H9 (cell line): ENCODE results near the gene CNTF. TPM values are rescaled to one million over a fixed set of nuclear protein-coding genes. Genes with fewer than 3 reads are reported as not detected.

Experiments
- DNase-seq: peaks from one replicate; pipeline ENCODE4 v3.0.0-alpha.2; 2017
- H2AFZ ChIP-seq: one replicate; pipeline ENCODE4 v1.6.1; 2013; ENCODE audit warnings: mild to moderate bottlenecking, low read length, control low read depth, moderate library complexity
- H2AK5ac ChIP-seq: 2 replicates; pipeline ENCODE4 v1.6.1; 2013; ENCODE audit warnings: low read length, control low read depth, mixed read lengths; ENCODE audit not compliant: insufficient read length
- H2BK120ac ChIP-seq: one replicate; pipeline ENCODE4 v1.6.1; 2013; ENCODE audit warnings: low read depth, mild to moderate bottlenecking, low read length, control low read depth, inconsistent platforms; ENCODE audit not compliant: poor library complexity, severe bottlenecking
- H2BK12ac ChIP-seq: 2 replicates; pipeline ENCODE4 v1.6.1; 2013; ENCODE audit warnings: low read length, control low read depth, mixed read lengths, low read depth; ENCODE audit not compliant: insufficient read length
- H2BK15ac ChIP-seq: 2 replicates; pipeline ENCODE4 v1.6.1; 2013; ENCODE audit warnings: low read depth, low read length, control low read depth
- H2BK20ac ChIP-seq: one replicate; pipeline ENCODE4 v1.6.1; 2013; ENCODE audit warnings: low read depth, mild to moderate bottlenecking, low read length, control low read depth, inconsistent platforms; ENCODE audit not compliant: poor library complexity, severe bottlenecking
- H2BK5ac ChIP-seq: 2 replicates; pipeline ENCODE4 v1.6.1; 2013; ENCODE audit warnings: low read length, control low read depth, mixed read lengths; ENCODE audit not compliant: insufficient read length
- H3K14ac ChIP-seq: 2 replicates; pipeline ENCODE4 v1.6.1; 2013; ENCODE audit warnings: low read length, control low read depth; ENCODE audit not compliant: insufficient read depth
- H3K18ac ChIP-seq: 2 replicates; pipeline ENCODE4 v1.6.1; 2013; ENCODE audit warnings: low read depth, mild to moderate bottlenecking, mixed read lengths, low read length, control low read depth; ENCODE audit not compliant: insufficient read length
- H3K23ac ChIP-seq: 2 replicates; pipeline ENCODE4 v1.6.1; 2013; ENCODE audit warnings: low read length, control low read depth, mixed read lengths, low read depth; ENCODE audit not compliant: insufficient read length
- H3K23me2 ChIP-seq: 2 replicates; pipeline ENCODE4 v1.6.1; 2013; ENCODE audit warnings: low read depth, mild to moderate bottlenecking, mixed read lengths, low read length, control low read depth; ENCODE audit not compliant: insufficient read length, poor library complexity, severe bottlenecking
- H3K27ac ChIP-seq: 2 replicates; pipeline ENCODE4 v1.5.1; 2013; ENCODE audit warnings: low read length, control low read depth, mixed read lengths, low read depth; ENCODE audit not compliant: insufficient read length
- H3K27me3 ChIP-seq: 2 replicates; pipeline ENCODE4 v1.6.1; 2013; ENCODE audit warnings: low read length, control low read depth, inconsistent platforms; ENCODE audit not compliant: insufficient read depth
- H3K4ac ChIP-seq: 2 replicates; pipeline ENCODE4 v1.6.1; 2013; ENCODE audit warnings: low read depth, mild to moderate bottlenecking, control low read depth, inconsistent platforms, low read length, moderate library complexity
- H3K4me1 ChIP-seq: 2 replicates; pipeline ENCODE4 v1.6.1; 2013; ENCODE audit warnings: low read length, control low read depth, inconsistent platforms; ENCODE audit not compliant: insufficient read depth
- H3K4me2 ChIP-seq: 2 replicates; pipeline ENCODE4 v1.6.1; 2013; ENCODE audit warnings: low read length, control low read depth, mixed read lengths; ENCODE audit not compliant: insufficient read length, insufficient read depth
- H3K56ac ChIP-seq: 2 replicates; pipeline ENCODE4 v1.6.1; 2013; ENCODE audit warnings: low read depth, mild to moderate bottlenecking, mixed read lengths, low read length, control low read depth; ENCODE audit not compliant: insufficient read length
- H3K79me1 ChIP-seq: 2 replicates; pipeline ENCODE4 v1.6.1; 2013; ENCODE audit warnings: low read depth, mild to moderate bottlenecking, moderate library complexity, low read length, control low read depth, inconsistent platforms; ENCODE audit not compliant: insufficient read depth, poor library complexity, severe bottlenecking
- H3K79me2 ChIP-seq: 2 replicates; pipeline ENCODE4 v1.6.1; 2013; ENCODE audit warnings: low read length, control low read depth, inconsistent platforms; ENCODE audit not compliant: insufficient read depth
- H3K9ac ChIP-seq: 2 replicates; pipeline ENCODE4 v1.6.1; 2013; ENCODE audit warnings: low read length, control low read depth, mixed read lengths; ENCODE audit not compliant: insufficient read length; ENCODE audit errors: extremely low read depth
- H3K9me3 ChIP-seq: one replicate; pipeline ENCODE4 v1.6.1; 2013; ENCODE audit warnings: low read depth, low read length, inconsistent platforms; ENCODE audit not compliant: control insufficient read depth
- H3T11ph ChIP-seq: one replicate; pipeline ENCODE4 v1.6.1; 2013; ENCODE audit warnings: mild to moderate bottlenecking, low read length, control low read depth, inconsistent platforms
- H4K20me1 ChIP-seq: one replicate; pipeline ENCODE4 v1.6.1; 2013; ENCODE audit not compliant: control insufficient read depth, insufficient read length, insufficient read depth
- H4K5ac ChIP-seq: 2 replicates; pipeline ENCODE4 v1.6.1; 2013; ENCODE audit warnings: low read depth, mild to moderate bottlenecking, mixed read lengths, low read length, control low read depth; ENCODE audit not compliant: insufficient read length
- H4K8ac ChIP-seq: replicated peaks from 2 replicates; pipeline ENCODE4 v1.6.1; 2013; ENCODE audit warnings: low read length, control low read depth, mixed read lengths, low read depth; ENCODE audit not compliant: insufficient read length
- H4K91ac ChIP-seq: 2 replicates; pipeline ENCODE4 v1.6.1; 2013; ENCODE audit warnings: low read depth, mild to moderate bottlenecking, moderate library complexity, mixed read lengths, low read length, control low read depth; ENCODE audit not compliant: insufficient read length
- H3K27ac Mint-ChIP-seq, 3 experiments: 2 replicates in 2 of 3; 3 replicates in 1 of 3; pipeline ENCODE4 v1.8.0; 2020 to 2021; ENCODE audit warnings: mixed read lengths in 3 of 3, mild to moderate bottlenecking in 1 of 3, moderate library complexity in 1 of 3
- H3K27me3 Mint-ChIP-seq: 2 replicates; pipeline ENCODE4 v1.8.0; 2021; ENCODE audit warnings: low read depth, mild to moderate bottlenecking, moderate library complexity, mixed read lengths
- H3K36me3 Mint-ChIP-seq, 3 experiments: 2 replicates in 2 of 3; 3 replicates in 1 of 3; pipeline ENCODE4 v1.8.0; 2020 to 2021; ENCODE audit warnings: low read depth in 3 of 3, mixed read lengths in 3 of 3; ENCODE audit not compliant: insufficient read depth in 1 of 3
- H3K4me1 Mint-ChIP-seq, 2 experiments: 2 replicates each; pipeline ENCODE4 v1.8.0; 2020; ENCODE audit warnings: mixed read lengths in 2 of 2
- H3K4me3 Mint-ChIP-seq, 2 experiments: 2 replicates in 1 of 2; 3 replicates in 1 of 2; pipeline ENCODE4 v1.8.0; 2020 to 2021; ENCODE audit warnings: mild to moderate bottlenecking in 2 of 2, mixed read lengths in 2 of 2, moderate library complexity in 1 of 2
- H3K9me3 Mint-ChIP-seq, 2 experiments: 2 replicates in 1 of 2; 3 replicates in 1 of 2; pipeline ENCODE4 v1.8.0; 2020; ENCODE audit warnings: mild to moderate bottlenecking in 2 of 2, mixed read lengths in 2 of 2, moderate library complexity in 1 of 2
- WGBS: extraction: QIAGEN DNeasy Blood & Tissue Kit; methylation state at CpG from one replicate; pipeline ENCODE4 v1.1.7; 2013; ENCODE audit warnings: missing lambda C conversion rate, low lambda C conversion rate, mixed read lengths; ENCODE audit not compliant: insufficient read length; ENCODE audit errors: extremely low coverage; 5-methylcytosine and 5-hydroxymethylcytosine counted together
- total RNA-seq: library from RNA; stranded (reverse); gene quantifications from 2 replicates; pipeline ENCODE4 v1.2.1, GENCODE V29; 2021
- TF ChIP-seq, protein P1 (sequence below): fragments of 200-600 bp; sonication (generic); conservative IDR thresholded peaks from 3 replicates; pipeline ENCODE4 v1.8.0; 2021; ENCODE audit warnings: antibody characterized with exemption, mild to moderate bottlenecking

Gene CNTF
- total RNA-seq, 1 experiment from 2014 or later: 3.5 TPM

DNA sequence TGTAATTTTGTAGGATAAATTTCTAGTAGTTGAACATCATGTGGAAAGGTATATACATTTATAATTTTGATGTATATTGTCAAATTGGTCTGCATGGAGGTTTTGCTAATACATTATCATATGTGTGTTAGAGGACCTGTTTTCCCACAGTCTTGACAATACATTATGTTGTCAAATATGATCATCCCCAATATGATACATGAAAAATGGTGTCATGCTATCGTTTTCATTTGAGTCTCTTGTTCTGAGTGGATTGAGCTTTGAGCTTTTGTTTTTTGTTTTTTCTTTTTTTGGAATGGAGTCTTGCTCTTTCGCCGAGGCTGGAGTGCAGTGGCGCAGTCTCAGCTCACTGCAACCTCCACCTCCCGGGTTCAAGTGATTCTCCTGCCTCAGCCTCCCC lies 14.1 kb upstream of the CNTF start:
- Histone ChIP-seq H3K27me3 (no peaks in the 10 kb centered on the region), H2AFZ (no peak overlapping the region), H3K4me1 (no peaks in the 10 kb centered on the region; the same call in 1 of the 2 replicates), H3K27ac (no peak overlapping the region), H4K5ac (no peak overlapping the region), H3T11ph (no peak overlapping the region), H3K4me2 (no peak overlapping the region), H3K18ac (no peak overlapping the region), H3K9me3 (no peaks in the 10 kb centered on the region), H4K8ac (no peak overlapping the region), H3K23ac (no peak overlapping the region), H3K79me2 (peaks cover 9% of the 10 kb centered on the region; the same call in 1 of the 2 replicates), H4K20me1 (no peaks in the 10 kb centered on the region), H2BK15ac (no peak overlapping the region), H2BK5ac (no peak overlapping the region), H3K9ac (no peak overlapping the region), H2AK5ac (no peak overlapping the region), H3K23me2 (no peaks in the 10 kb centered on the region), H2BK120ac (no peak overlapping the region), H2BK20ac (no peak overlapping the region), H3K14ac (no peak overlapping the region), H3K79me1 (peaks cover 4% of the 10 kb centered on the region), H3K56ac (no peak overlapping the region), H2BK12ac (no peak overlapping the region), H3K4ac (no peak overlapping the region), H4K91ac (no peak overlapping the region)
- no peak overlapping the region for H3K4me3 Mint-ChIP-seq
- H3K9me3 Mint-ChIP-seq: no peaks in the 10 kb centered on the region
- no peak for DNase-seq
- TF ChIP-seq, protein P1, sequence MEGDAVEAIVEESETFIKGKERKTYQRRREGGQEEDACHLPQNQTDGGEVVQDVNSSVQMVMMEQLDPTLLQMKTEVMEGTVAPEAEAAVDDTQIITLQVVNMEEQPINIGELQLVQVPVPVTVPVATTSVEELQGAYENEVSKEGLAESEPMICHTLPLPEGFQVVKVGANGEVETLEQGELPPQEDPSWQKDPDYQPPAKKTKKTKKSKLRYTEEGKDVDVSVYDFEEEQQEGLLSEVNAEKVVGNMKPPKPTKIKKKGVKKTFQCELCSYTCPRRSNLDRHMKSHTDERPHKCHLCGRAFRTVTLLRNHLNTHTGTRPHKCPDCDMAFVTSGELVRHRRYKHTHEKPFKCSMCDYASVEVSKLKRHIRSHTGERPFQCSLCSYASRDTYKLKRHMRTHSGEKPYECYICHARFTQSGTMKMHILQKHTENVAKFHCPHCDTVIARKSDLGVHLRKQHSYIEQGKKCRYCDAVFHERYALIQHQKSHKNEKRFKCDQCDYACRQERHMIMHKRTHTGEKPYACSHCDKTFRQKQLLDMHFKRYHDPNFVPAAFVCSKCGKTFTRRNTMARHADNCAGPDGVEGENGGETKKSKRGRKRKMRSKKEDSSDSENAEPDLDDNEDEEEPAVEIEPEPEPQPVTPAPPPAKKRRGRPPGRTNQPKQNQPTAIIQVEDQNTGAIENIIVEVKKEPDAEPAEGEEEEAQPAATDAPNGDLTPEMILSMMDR: no peak
- peaks cover 19 to 35% (median 35%) of the 10 kb centered on the region in 3 experiments; a peak in 6 of 7 replicates for H3K36me3 Mint-ChIP-seq
- H3K4me1 Mint-ChIP-seq: peaks cover 4 to 8% of the 10 kb centered on the region in 2 experiments; a peak in 3 of 4 replicates
- no peaks in the 10 kb centered on the region for H3K27me3 Mint-ChIP-seq
- no CpG with 5 or more reads among the region's 5 CpGs for WGBS
- no peak overlapping the region; a peak in 1 of 7 replicates for H3K27ac Mint-ChIP-seq
